Mesodermal cell (in vitro differentiated cells): ENCODE measurements around the gene SLIT1.

Source experiments
- H3K27ac ChIP-seq: 2 replicates; pipeline ENCODE4 v1.7.0; 2013; ENCODE audit warnings: mild to moderate bottlenecking, low read depth, low read length, moderate library complexity; ENCODE audit not compliant: severe bottlenecking
- H3K36me3 ChIP-seq: 2 replicates; pipeline ENCODE4 v1.7.1; 2013; ENCODE audit warnings: mild to moderate bottlenecking, low read length, moderate library complexity; ENCODE audit not compliant: control insufficient read depth, insufficient read depth
- H3K4me1 ChIP-seq: one replicate; pipeline ENCODE4 v1.7.1; 2013; ENCODE audit warnings: mild to moderate bottlenecking, low read length; ENCODE audit not compliant: insufficient read depth, control insufficient read depth, poor library complexity, severe bottlenecking
- H3K4me3 ChIP-seq: 2 replicates; pipeline ENCODE4 v1.7.0; 2013; ENCODE audit warnings: low read length, control low read depth, mild to moderate bottlenecking; ENCODE audit not compliant: insufficient read depth, poor library complexity, severe bottlenecking; ENCODE audit errors: extremely low read depth
- H3K9me3 ChIP-seq: 2 replicates; pipeline ENCODE4 v1.7.1; 2013; ENCODE audit warnings: mild to moderate bottlenecking, low read length, moderate library complexity; ENCODE audit not compliant: control insufficient read depth
- WGBS, 2 experiments: methylation state at CpG; one replicate each; pipeline ENCODE4 v1.1.5; 2013; ENCODE audit warnings: missing lambda C conversion rate in 2 of 2; ENCODE audit not compliant: insufficient coverage in 2 of 2; 5-methylcytosine and 5-hydroxymethylcytosine counted together

The SLIT1 gene

DNA sequence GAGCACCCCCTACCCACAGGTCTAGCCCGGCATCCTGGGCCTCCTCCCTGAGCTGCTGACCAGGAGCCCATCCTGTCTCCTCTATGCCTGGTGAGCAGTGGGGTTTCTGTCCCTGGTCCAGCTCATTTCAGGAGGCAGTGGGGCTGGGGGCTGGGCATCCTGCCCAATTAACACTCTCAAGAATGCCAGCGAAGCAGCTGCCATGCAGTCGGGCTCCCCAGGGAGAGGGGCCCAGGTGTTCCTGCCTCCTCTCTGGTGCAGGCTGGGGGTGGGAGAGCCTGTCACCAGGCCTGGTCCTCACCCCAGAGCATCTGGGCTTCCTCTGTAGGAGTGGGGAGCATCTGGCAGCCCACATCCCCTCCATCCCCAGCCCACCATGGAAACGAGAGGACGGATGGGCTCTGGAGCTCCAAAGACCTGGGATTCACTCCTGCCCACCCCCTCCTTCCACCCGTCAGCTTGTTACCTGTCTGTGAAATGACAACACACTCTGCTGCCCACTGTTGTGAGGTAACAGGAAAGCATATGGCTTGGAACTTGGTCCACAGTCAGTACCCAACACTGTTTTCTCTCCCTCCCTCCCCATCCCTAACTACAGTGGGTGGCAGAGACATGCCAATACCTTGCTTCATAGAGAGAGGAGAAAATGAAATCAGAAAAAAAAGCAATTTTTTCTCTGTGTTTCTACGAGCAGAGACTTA is 69.1 kb downstream of the SLIT1 start:
- 84 to 97% methylated on average over 3 to 4 of the region's 7 CpGs for WGBS, 2 experiments
- Histone ChIP-seq H3K36me3 (no peaks in the 10 kb centered on the region), H3K27ac (no peak overlapping the region), H3K4me1 (no peaks in the 10 kb centered on the region), H3K9me3 (no peaks in the 10 kb centered on the region), H3K4me3 (no peak overlapping the region)

- no peaks in the 10 kb centered on the region for H3K9me3 ChIP-seq
- H3K36me3 ChIP-seq = no peaks in the 10 kb centered on the region
- WGBS, 2 experiments = 93 to 95% methylated on average over 2 of the region's 2 CpGs
- no peaks in the 10 kb centered on the region for H3K4me1 ChIP-seq
- no peak overlapping the region for H3K27ac ChIP-seq
- no peak overlapping the region for H3K4me3 ChIP-seq
Observed at GRCh38 chr10:97115846-97116245, 69.9 kb downstream of the SLIT1 start.

DNA sequence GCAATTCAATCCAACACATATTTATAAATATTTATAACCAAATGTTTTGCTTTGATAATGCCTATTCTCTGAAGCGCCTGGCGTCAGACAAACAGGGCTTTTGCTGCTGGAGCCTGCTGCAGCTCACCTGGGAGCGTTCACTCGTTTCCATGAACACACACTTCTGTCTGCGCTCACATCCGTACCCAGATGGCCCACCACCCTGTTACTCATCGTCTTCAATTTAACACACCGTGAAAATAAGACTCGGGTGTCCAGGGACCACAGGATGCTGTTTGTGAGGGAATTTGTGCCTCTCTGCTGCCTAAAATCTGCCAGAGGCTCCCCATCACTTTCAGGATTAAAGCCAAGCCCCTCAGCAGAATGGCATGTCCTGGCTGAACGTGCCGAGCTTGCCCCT is 74.1 kb downstream of the SLIT1 start:
- H3K9me3 ChIP-seq = no peaks in the 10 kb centered on the region
- H3K36me3 ChIP-seq = no peaks in the 10 kb centered on the region
- no peak overlapping the region for H3K4me3 ChIP-seq
- WGBS, 2 experiments = 92 to 96% methylated on average over 4 to 7 of the region's 11 CpGs
- H3K27ac ChIP-seq = no peak overlapping the region
- no peaks in the 10 kb centered on the region for H3K4me1 ChIP-seq

DNA sequence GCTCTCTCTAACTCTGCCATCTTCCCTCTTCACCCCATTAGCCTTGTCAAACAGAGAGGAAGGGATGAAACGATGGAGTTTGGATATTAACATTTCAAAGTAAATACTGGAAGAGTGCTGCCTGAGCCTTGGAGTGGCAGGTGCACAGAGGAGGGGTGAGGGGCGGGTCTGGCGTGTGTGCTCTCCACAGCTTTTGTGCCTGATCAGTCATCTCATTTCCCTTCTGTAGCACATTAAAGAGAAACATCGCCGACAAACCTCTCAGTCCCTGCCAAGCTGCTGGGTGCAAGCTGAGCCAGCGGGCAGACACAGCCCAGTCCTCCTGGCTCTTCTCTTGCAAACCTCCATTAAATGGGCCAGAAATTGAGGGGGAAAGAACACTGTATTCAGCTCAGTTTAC is 76.2 kb downstream of the SLIT1 start:
- H3K9me3 ChIP-seq = no peaks in the 10 kb centered on the region
- no peaks in the 10 kb centered on the region for H3K4me1 ChIP-seq
- no peaks in the 10 kb centered on the region for H3K36me3 ChIP-seq
- no peak overlapping the region for H3K4me3 ChIP-seq
- no peak overlapping the region for H3K27ac ChIP-seq
- WGBS, 2 experiments = 60 to 80% methylated on average over 3 to 4 of the region's 6 CpGs

DNA sequence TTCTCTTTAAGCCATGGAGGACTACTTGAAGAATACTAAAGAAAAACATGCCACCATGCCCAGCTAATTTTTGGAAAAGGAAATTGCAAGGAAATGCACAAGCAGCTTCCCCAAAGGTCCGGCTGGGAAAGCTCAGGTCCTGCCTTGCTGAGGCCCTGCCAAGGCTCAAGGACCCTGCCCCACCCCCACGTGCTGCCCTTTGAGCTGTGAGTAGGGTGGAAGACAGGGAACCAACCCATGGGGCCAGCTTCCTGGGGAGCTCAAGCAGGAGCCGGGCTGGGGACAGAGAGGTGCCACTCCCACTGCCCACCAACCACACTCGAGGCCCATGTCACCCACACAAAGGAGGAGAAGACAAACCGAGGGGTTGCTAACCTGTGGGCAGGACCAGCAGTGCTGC is 78.2 kb downstream of the SLIT1 start:
- Histone ChIP-seq H3K4me3 (no peak overlapping the region), H3K9me3 (no peaks in the 10 kb centered on the region), H3K36me3 (no peaks in the 10 kb centered on the region), H3K27ac (no peak overlapping the region), H3K4me1 (no peaks in the 10 kb centered on the region)
- 70 to 94% methylated on average over 2 of the region's 5 CpGs for WGBS, 2 experiments

DNA sequence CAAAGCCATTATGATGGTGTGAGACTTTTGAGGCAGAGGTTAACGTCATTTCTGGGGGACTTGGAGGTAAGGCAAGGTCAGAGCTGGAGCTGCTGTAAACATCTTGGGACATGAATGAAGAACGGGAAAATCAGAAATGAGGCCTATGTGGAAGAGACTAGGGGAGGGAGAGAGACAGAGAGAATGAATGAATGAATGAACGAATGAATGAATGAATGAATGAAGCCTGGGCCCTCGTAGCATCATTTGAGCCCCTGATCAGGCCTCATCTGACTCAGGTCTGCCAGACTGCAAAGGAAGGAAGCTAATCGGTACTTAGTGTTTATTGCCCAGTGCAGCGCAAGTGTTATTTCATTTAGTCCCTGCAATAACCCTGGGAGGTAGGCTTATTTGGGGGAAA is 79.6 kb downstream of the SLIT1 start:
- Histone ChIP-seq H3K9me3 (no peaks in the 10 kb centered on the region), H3K27ac (no peak overlapping the region), H3K4me3 (no peak overlapping the region), H3K4me1 (no peaks in the 10 kb centered on the region), H3K36me3 (no peaks in the 10 kb centered on the region)
- 82 to 83% methylated on average over 6 of the region's 6 CpGs for WGBS, 2 experiments

- Histone ChIP-seq H3K36me3 (no peaks in the 10 kb centered on the region), H3K4me1 (no peaks in the 10 kb centered on the region), H3K4me3 (no peak overlapping the region), H3K9me3 (no peaks in the 10 kb centered on the region), H3K27ac (no peak overlapping the region)
- WGBS, 2 experiments = 85 to 97% methylated on average over 5 of the region's 7 CpGs
Observed at GRCh38 chr10:97105303-97105702, 80.5 kb downstream of the SLIT1 start.

GRCh38 chr10:97103316-97104080 is 82.3 kb downstream of the SLIT1 start:
- no peak overlapping the region for H3K4me3 ChIP-seq
- no peaks in the 10 kb centered on the region for H3K9me3 ChIP-seq
- H3K4me1 ChIP-seq = no peaks in the 10 kb centered on the region
- no peak overlapping the region for H3K27ac ChIP-seq
- H3K36me3 ChIP-seq = no peaks in the 10 kb centered on the region
- WGBS, 2 experiments = 82 to 83% methylated on average over 11 to 14 of the region's 14 CpGs

- Histone ChIP-seq H3K4me3 (no peak overlapping the region), H3K9me3 (no peaks in the 10 kb centered on the region), H3K4me1 (no peaks in the 10 kb centered on the region), H3K27ac (no peak overlapping the region), H3K36me3 (no peaks in the 10 kb centered on the region)
- WGBS, 2 experiments = 94 to 96% methylated on average over 6 of the region's 6 CpGs
Observed at GRCh38 chr10:97102441-97102840, 83.3 kb downstream of the SLIT1 start.

GRCh38 chr10:97101166-97101940 is 84.4 kb downstream of the SLIT1 start:
- Histone ChIP-seq H3K9me3 (no peaks in the 10 kb centered on the region), H3K27ac (no peak overlapping the region), H3K4me1 (no peaks in the 10 kb centered on the region), H3K36me3 (no peaks in the 10 kb centered on the region), H3K4me3 (no peak overlapping the region)
- WGBS, 2 experiments = 79 to 85% methylated on average over 5 to 7 of the region's 9 CpGs
